ENCODE measurements around the gene TYW1B.
"Not testable (repeated sequence)": the region's sequence is repeated elsewhere in the genome, so short reads cannot be mapped to it uniquely, and the experiment has no call there.

DNA sequence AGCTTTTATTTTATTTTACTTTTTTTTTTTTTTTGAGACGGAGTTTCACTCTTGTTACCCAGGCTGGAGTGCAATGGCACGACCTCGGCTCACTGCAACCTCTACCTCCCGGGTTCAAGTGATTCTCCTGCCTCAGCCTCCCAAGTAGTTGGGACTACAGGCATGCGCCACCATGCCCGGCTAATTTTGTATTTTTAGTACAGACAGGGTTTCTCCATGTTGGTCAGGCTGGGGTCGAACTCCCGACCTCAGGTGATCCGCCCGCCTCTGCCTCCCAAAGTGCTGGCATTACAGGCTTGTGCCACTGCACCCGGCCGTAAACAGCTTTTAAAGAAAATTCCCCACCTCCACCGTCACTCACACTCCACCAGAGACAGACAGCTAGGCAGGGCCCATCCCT is 19.5 kb downstream of the TYW1B start:
- TF ChIP-seq, protein P1, sequence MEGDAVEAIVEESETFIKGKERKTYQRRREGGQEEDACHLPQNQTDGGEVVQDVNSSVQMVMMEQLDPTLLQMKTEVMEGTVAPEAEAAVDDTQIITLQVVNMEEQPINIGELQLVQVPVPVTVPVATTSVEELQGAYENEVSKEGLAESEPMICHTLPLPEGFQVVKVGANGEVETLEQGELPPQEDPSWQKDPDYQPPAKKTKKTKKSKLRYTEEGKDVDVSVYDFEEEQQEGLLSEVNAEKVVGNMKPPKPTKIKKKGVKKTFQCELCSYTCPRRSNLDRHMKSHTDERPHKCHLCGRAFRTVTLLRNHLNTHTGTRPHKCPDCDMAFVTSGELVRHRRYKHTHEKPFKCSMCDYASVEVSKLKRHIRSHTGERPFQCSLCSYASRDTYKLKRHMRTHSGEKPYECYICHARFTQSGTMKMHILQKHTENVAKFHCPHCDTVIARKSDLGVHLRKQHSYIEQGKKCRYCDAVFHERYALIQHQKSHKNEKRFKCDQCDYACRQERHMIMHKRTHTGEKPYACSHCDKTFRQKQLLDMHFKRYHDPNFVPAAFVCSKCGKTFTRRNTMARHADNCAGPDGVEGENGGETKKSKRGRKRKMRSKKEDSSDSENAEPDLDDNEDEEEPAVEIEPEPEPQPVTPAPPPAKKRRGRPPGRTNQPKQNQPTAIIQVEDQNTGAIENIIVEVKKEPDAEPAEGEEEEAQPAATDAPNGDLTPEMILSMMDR (conservative IDR thresholded peaks at IDR 0.05) = not testable (repeated sequence)
- TF ChIP-seq EZH2 (IDR thresholded peaks at IDR 0.05; ENCODE audit: low read depth) = not testable (repeated sequence)
